H1 (cell line): Measurements from ENCODE around the gene TNP2. TPM values are rescaled to one million over a fixed set of nuclear protein-coding genes. Genes with fewer than 3 reads are reported as not detected.

ENCODE experiments used
- CTCF ChIA-PET: fragments of 300-600 bp; sonication (Branson Sonifier 250); formaldehyde crosslinking; loops from one replicate; lab custom pipeline; 2021; ENCODE audit not compliant: partially characterized antibody; lab: Charles Lee
- POLR2A ChIA-PET: fragments of 300-600 bp; sonication (Branson Sonifier 250); formaldehyde crosslinking; loops from one replicate; lab custom pipeline; 2021; ENCODE audit warnings: inconsistent platforms; ENCODE audit not compliant: partially characterized antibody; lab: Charles Lee
- DNase-seq, 2 experiments: peaks; one replicate each; pipeline versions ENCODE4 v3.0.0 to v3.0.0-alpha.2; 2010 to 2022; ENCODE audit warnings: low spot score in 2 of 2, low read depth in 1 of 2, mixed read lengths in 1 of 2
- FAIRE-seq: peaks from 2 replicates; lab custom pipeline; 2011; peaks lifted over from hg19 to GRCh38; lab: Jason Lieb, UNC
- H2AFZ ChIP-seq: 2 replicates; pipeline ENCODE4 v1.8.1; 2012; ENCODE audit warnings: low read length, inconsistent platforms
- H2AK5ac ChIP-seq: 2 replicates; pipeline ENCODE4 v1.6.1; 2013; ENCODE audit warnings: low read depth, low read length
- H2BK120ac ChIP-seq: replicated peaks from 2 replicates; pipeline ENCODE3; 2013; ENCODE audit warnings: low read depth, low read length, inconsistent platforms
- H2BK12ac ChIP-seq: 2 replicates; pipeline ENCODE4 v1.6.1; 2013; ENCODE audit warnings: low read depth, low read length
- H2BK15ac ChIP-seq: 2 replicates; pipeline ENCODE4 v1.6.1; 2013; ENCODE audit warnings: low read length
- H2BK20ac ChIP-seq: 2 replicates; pipeline ENCODE4 v1.6.1; 2013; ENCODE audit warnings: low read length
- H2BK5ac ChIP-seq: 2 replicates; pipeline ENCODE4 v1.6.1; 2013; ENCODE audit warnings: low read depth, low read length
- H3K14ac ChIP-seq: 2 replicates; pipeline ENCODE4 v1.6.1; 2013; ENCODE audit warnings: inconsistent platforms; ENCODE audit not compliant: insufficient read length
- H3K18ac ChIP-seq: 2 replicates; pipeline ENCODE4 v1.6.1; 2013; ENCODE audit warnings: low read length; ENCODE audit errors: extremely low read depth
- H3K23ac ChIP-seq: 2 replicates; pipeline ENCODE4 v1.6.1; 2013; ENCODE audit warnings: inconsistent platforms; ENCODE audit not compliant: insufficient read length
- H3K23me2 ChIP-seq: 2 replicates; pipeline ENCODE4 v1.6.1; 2013; ENCODE audit warnings: low read depth, low read length
- H3K27ac ChIP-seq: 2 replicates; pipeline ENCODE4 v1.6.1; 2011; ENCODE audit warnings: low read depth, low read length, inconsistent platforms
- H3K27me3 ChIP-seq, 4 experiments: replicated peaks in 1 of 4; 1 replicate in 1 of 4; 2 replicates in 3 of 4; pipeline versions ENCODE4 v1.6.1 to v1.8.1; 2011 to 2013; ENCODE audit warnings: low read length in 3 of 4, mild to moderate bottlenecking in 3 of 4, inconsistent platforms in 2 of 4, mixed read lengths in 2 of 4, moderate library complexity in 1 of 4; ENCODE audit not compliant: control insufficient read depth in 3 of 4, insufficient read depth in 3 of 4; ENCODE audit errors: extremely low read depth in 1 of 4
- H3K36me3 ChIP-seq, 4 experiments: 2 replicates each; pipeline versions ENCODE4 v1.6.1 to v1.8.1; 2011 to 2013; ENCODE audit warnings: mild to moderate bottlenecking in 4 of 4, low read length in 3 of 4, moderate library complexity in 2 of 4, control low read depth in 1 of 4, inconsistent platforms in 1 of 4; ENCODE audit not compliant: insufficient read depth in 4 of 4, control insufficient read depth in 2 of 4
- H3K4ac ChIP-seq: replicated peaks from 2 replicates; pipeline ENCODE3; 2013; ENCODE audit warnings: low read length, low read depth, mixed read lengths, inconsistent platforms; ENCODE audit not compliant: insufficient read length
- H3K4me1 ChIP-seq, 4 experiments: replicated peaks in 1 of 4; 1 replicate in 1 of 4; 2 replicates in 3 of 4; pipeline versions ENCODE4 v1.6.1 to v1.8.1; 2011 to 2013; ENCODE audit warnings: low read length in 3 of 4, inconsistent platforms in 2 of 4, mixed read lengths in 1 of 4; ENCODE audit not compliant: insufficient read depth in 4 of 4, control insufficient read depth in 3 of 4
- H3K4me2 ChIP-seq, 2 experiments: 2 replicates each; pipeline versions ENCODE4 v1.6.1 to v1.8.1; 2011 to 2013; ENCODE audit warnings: low read depth in 2 of 2, low read length in 2 of 2, control low read depth in 1 of 2, inconsistent platforms in 1 of 2, mild to moderate bottlenecking in 1 of 2; ENCODE audit not compliant: insufficient read depth in 1 of 2
- H3K4me3 ChIP-seq, 4 experiments: fragments of 200-600, 300-600 bp in 1 of 4; sonication (generic), shearing (Covaris generic), sonication (Bioruptor Twin) in 1 of 4; 2 replicates each; pipeline versions ENCODE4 v1.5.1 to v1.8.1; 2011 to 2016; ENCODE audit warnings: low read length in 4 of 4, low read depth in 3 of 4, control low read depth in 2 of 4, inconsistent platforms in 2 of 4, mild to moderate bottlenecking in 2 of 4, mixed read lengths in 1 of 4, moderate library complexity in 1 of 4; ENCODE audit not compliant: insufficient read depth in 2 of 4; ENCODE audit errors: extremely low read depth in 1 of 4
- H3K56ac ChIP-seq: replicated peaks from 2 replicates; pipeline ENCODE3; 2013; ENCODE audit warnings: low read depth, mild to moderate bottlenecking, mixed read lengths, low read length, inconsistent platforms; ENCODE audit not compliant: insufficient read length
- H3K79me1 ChIP-seq: 2 replicates; pipeline ENCODE4 v1.6.1; 2013; ENCODE audit warnings: low read depth, low read length, control low read depth
- H3K79me2 ChIP-seq, 2 experiments: 2 replicates each; pipeline versions ENCODE4 v1.6.1 to v1.8.1; 2012 to 2013; ENCODE audit warnings: low read length in 2 of 2, mild to moderate bottlenecking in 2 of 2, inconsistent platforms in 1 of 2; ENCODE audit not compliant: insufficient read depth in 2 of 2, control insufficient read depth in 1 of 2
- H3K9ac ChIP-seq, 4 experiments: replicated peaks in 1 of 4; 1 replicate in 1 of 4; 2 replicates in 3 of 4; pipeline versions ENCODE4 v1.6.1 to v1.8.1; 2011 to 2013; ENCODE audit warnings: low read depth in 3 of 4, low read length in 3 of 4, control low read depth in 2 of 4, mild to moderate bottlenecking in 2 of 4, moderate library complexity in 2 of 4, inconsistent platforms in 1 of 4; ENCODE audit errors: extremely low read depth in 1 of 4
- H3K9me3 ChIP-seq, 2 experiments: 2 replicates each; pipeline versions ENCODE4 v1.6.1 to v1.8.1; 2012 to 2013; ENCODE audit warnings: mild to moderate bottlenecking in 2 of 2, moderate library complexity in 2 of 2, control low read depth in 1 of 2, inconsistent platforms in 1 of 2, low read depth in 1 of 2, low read length in 1 of 2, mixed read lengths in 1 of 2; ENCODE audit not compliant: insufficient read depth in 2 of 2
- H4K20me1 ChIP-seq, 2 experiments: replicated peaks in 1 of 2; 2 replicates each; pipeline versions ENCODE3 to v1.8.1; 2011 to 2013; ENCODE audit warnings: inconsistent platforms in 2 of 2, low read length in 2 of 2, mild to moderate bottlenecking in 1 of 2; ENCODE audit not compliant: insufficient read depth in 2 of 2, control insufficient read depth in 1 of 2
- H4K5ac ChIP-seq: 2 replicates; pipeline ENCODE4 v1.6.1; 2013; ENCODE audit warnings: low read length, low read depth, mixed read lengths, inconsistent platforms; ENCODE audit not compliant: insufficient read length
- H4K8ac ChIP-seq: 2 replicates; pipeline ENCODE4 v1.8.0; 2013; ENCODE audit warnings: mild to moderate bottlenecking, moderate library complexity, low read length, inconsistent platforms; ENCODE audit not compliant: insufficient read depth; ENCODE audit errors: extremely low read depth
- H4K91ac ChIP-seq: replicated peaks from 2 replicates; pipeline ENCODE3; 2013; ENCODE audit warnings: low read length, mixed read lengths, inconsistent platforms; ENCODE audit not compliant: insufficient read length
- WGBS, 2 experiments: shearing (Covaris generic) in 1 of 2; methylation state at CpG; one replicate each; pipeline versions ENCODE4 v1.1.6 to v1.1.7; 2013 to 2015; ENCODE audit warnings: low lambda C conversion rate in 2 of 2, mixed read lengths in 2 of 2, inconsistent platforms in 1 of 2, low coverage in 1 of 2, missing lambda C conversion rate in 1 of 2; ENCODE audit not compliant: insufficient replicate concordance in 2 of 2, insufficient coverage in 1 of 2, insufficient read length in 1 of 2; ENCODE audit errors: extremely low coverage in 1 of 2, missing lambda C conversion rate in 1 of 2; 5-methylcytosine and 5-hydroxymethylcytosine counted together
- polyA plus RNA-seq, 7 experiments: library from polyadenylated mRNA; depleted of rRNA in 3 of 7; stranded (reverse) in 5 of 7; unstranded in 2 of 7; fragments of >200 nt in 5 of 7; fragments of 200-250 nt in 2 of 7; gene quantifications; 1 replicate in 5 of 7; 2 replicates in 1 of 7; 4 replicates in 1 of 7; pipeline versions ENCODE4 v1.2.1 to v1.2.3, GENCODE V29; 2011 to 2013; ENCODE audit warnings: missing spikeins in 2 of 7, mixed read lengths in 2 of 7
- total RNA-seq: library from RNA; stranded (reverse); fragmentation: NEBNext Ultra II Directional; extraction: Animal tissue kit (Norgen Biotek cat#: 25700); gene quantifications from 2 replicates; pipeline ENCODE4 v1.2.1, GENCODE V29; 2021

The TNP2 gene
- total and polyA plus RNA-seq, 2 of the 8 experiments (the other 6 are each of a cell fraction or from before 2014, with no cell fraction given) = not detected

DNA sequence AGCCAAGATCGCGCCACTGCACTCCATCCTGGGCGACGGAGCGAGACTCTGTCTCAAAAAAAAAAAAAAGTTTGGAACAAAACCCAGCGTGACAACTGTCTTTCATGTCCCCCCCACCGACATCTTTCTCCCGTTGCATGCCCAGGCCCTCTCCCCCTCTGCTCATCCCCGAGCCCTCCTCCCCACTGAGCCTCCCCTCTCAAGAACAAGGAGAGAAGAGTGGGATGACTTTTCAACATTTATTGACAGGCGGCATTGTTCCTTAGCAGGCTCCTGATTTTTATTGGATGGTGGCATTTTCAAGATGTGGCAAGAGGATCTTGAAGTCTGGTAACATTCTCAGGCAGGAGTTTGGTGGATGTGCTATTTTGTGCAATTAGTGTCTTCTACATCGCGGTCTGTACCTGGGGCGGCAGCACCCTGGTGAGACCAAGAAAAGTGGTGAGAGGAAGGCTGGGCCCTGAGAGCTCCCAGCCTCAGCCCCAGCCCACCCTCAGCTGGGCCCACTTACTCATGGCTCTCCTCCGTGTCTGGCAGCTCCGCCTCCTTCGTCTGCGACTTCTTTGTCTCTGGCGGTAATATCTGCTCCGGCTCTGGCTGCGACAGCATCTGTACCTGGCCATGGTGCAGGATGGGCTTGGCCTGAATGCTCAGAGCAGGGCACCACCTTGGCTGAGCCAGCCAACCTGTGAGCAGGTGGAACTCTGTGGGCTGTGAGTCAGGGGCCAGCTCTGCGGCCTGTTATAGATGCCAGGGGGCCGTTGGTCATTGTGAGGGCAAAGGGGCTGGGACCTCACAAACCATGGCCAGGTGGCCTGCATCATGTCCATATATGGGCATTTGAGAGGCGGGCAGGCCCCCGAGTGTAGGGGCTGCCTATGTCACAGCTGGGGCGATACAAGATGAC lies 11.7 kb upstream of the TNP2 start, which contains the start of gene PRM1:
PRM1 (minus strand) TSS at position 715 of the 907 bp plus-strand sequence; CDS start at position 623, 92 bp downstream.
- H3K14ac ChIP-seq = no peak within 1 kb of the TSS
- H4K20me1 ChIP-seq = no peaks in the 10 kb centered on the region
- FAIRE-seq (no peak), DNase-seq (no peak)
- H2BK15ac ChIP-seq = peak within 1 kb of the TSS; percentile 88; the same call in 1 of the 2 replicates
- ChIA-PET CTCF (interaction anchor here (1.1 to 1.2 kb wide), 2 partner anchors 25 to 73 kb away, joined by 3 read pairs; partner anchors contain the start of gene SOCS1), POLR2A (interaction anchor here (1.6 to 3.5 kb wide), 3 partner anchors 26 to 47 kb away, joined by 6 to 14 read pairs (median 8); partner anchors contain the start of gene SOCS1)
- no peaks in the 10 kb centered on the region for H3K27me3 ChIP-seq
- no peaks in the 10 kb centered on the region for H3K9me3 ChIP-seq
- no peak within 1 kb of the TSS for H3K23ac ChIP-seq
- no peaks in the 10 kb centered on the region for H3K23me2 ChIP-seq
- H3K9ac ChIP-seq = no peak within 1 kb of the TSS
- no peak within 1 kb of the TSS for H3K4me3 ChIP-seq
- H2AFZ ChIP-seq = no peak within 1 kb of the TSS
- no peak within 1 kb of the TSS for H2BK120ac ChIP-seq
- no peak within 1 kb of the TSS for H3K56ac ChIP-seq
- H3K36me3 ChIP-seq = no peaks in the 10 kb centered on the region
- no peak within 1 kb of the TSS for H3K27ac ChIP-seq
- H4K5ac ChIP-seq = no peak within 1 kb of the TSS
- WGBS, 2 experiments = 88% methylated on average over 22 of the region's 25 CpGs; no CpG with 5 or more reads in 1 of the 2 experiments
- H2AK5ac ChIP-seq = no peak within 1 kb of the TSS
- H3K79me1 ChIP-seq = no peaks in the 10 kb centered on the region
- H4K8ac ChIP-seq = no peak within 1 kb of the TSS
- H3K18ac ChIP-seq = no peak within 1 kb of the TSS
- H4K91ac ChIP-seq = peak within 1 kb of the TSS; percentile 0
- no peak within 1 kb of the TSS for H2BK12ac ChIP-seq
- H2BK5ac ChIP-seq = peak within 1 kb of the TSS; percentile 60; the same call in 1 of the 2 replicates
- H3K79me2 ChIP-seq = no peaks in the 10 kb centered on the region
- peaks cover 0 to 5% (median 2%) of the 10 kb centered on the region in 4 experiments; a peak in 2 of 7 replicates for H3K4me1 ChIP-seq
- no peak within 1 kb of the TSS for H3K4ac ChIP-seq
- no peak within 1 kb of the TSS for H2BK20ac ChIP-seq
- no peak within 1 kb of the TSS for H3K4me2 ChIP-seq
